PFSK-1 (cell line): ENCODE results near the gene RASSF10.

Experiments used
- SIN3A ChIP-seq: IDR thresholded peaks from 2 replicates; pipeline ENCODE4 v1.6.1; 2012; ENCODE audit warnings: mild to moderate bottlenecking, low read length, moderate library complexity, borderline replicate concordance; ENCODE audit not compliant: insufficient read depth
- TAF1 ChIP-seq: IDR thresholded peaks from 2 replicates; pipeline ENCODE4 v1.6.1; 2012; ENCODE audit warnings: low read length, control low read depth, borderline replicate concordance; ENCODE audit not compliant: insufficient read depth

- TF ChIP-seq TAF1 (no peak), SIN3A (no peak)
Measured at GRCh38 chr11:13046637-13047570, 37.8 kb downstream of the RASSF10 start.
